Mesenchymal stem cell (in vitro differentiated cells and primary cell): ENCODE data around the gene PLTP.
"Not testable (repeated sequence)": the region's sequence is repeated elsewhere in the genome, so short reads cannot be mapped to it uniquely, and the experiment has no call there.

Source experiments
- DNase-seq: peaks from one replicate; pipeline ENCODE4 v3.0.0-alpha.2; 2013
- H2AFZ ChIP-seq: one replicate; pipeline ENCODE4 v1.6.1; 2013; ENCODE audit warnings: low read depth, mild to moderate bottlenecking, control low read depth, inconsistent platforms, low read length, moderate library complexity
- H2AK5ac ChIP-seq: 2 replicates; pipeline ENCODE4 v1.6.1; 2013; ENCODE audit warnings: low read length, moderate library complexity, mild to moderate bottlenecking, inconsistent platforms; ENCODE audit not compliant: severe bottlenecking
- H2BK120ac ChIP-seq: one replicate; pipeline ENCODE4 v1.6.1; 2013; ENCODE audit warnings: low read depth, mild to moderate bottlenecking, inconsistent platforms, low read length, moderate library complexity
- H2BK12ac ChIP-seq, 2 experiments: one replicate each; pipeline ENCODE4 v1.6.1; 2013; ENCODE audit warnings: inconsistent platforms in 2 of 2, low read length in 2 of 2, mild to moderate bottlenecking in 2 of 2, moderate library complexity in 2 of 2, control low read depth in 1 of 2
- H2BK15ac ChIP-seq: one replicate; pipeline ENCODE4 v1.6.1; 2013; ENCODE audit warnings: mild to moderate bottlenecking, low read depth, inconsistent platforms; ENCODE audit not compliant: poor library complexity, severe bottlenecking
- H2BK5ac ChIP-seq: 2 replicates; pipeline ENCODE4 v1.6.1; 2013; ENCODE audit warnings: low read depth, mild to moderate bottlenecking, low read length, control low read depth, inconsistent platforms; ENCODE audit not compliant: poor library complexity, severe bottlenecking
- H3K14ac ChIP-seq, 2 experiments: one replicate each; pipeline ENCODE4 v1.6.1; 2013; ENCODE audit warnings: inconsistent platforms in 2 of 2, low read length in 2 of 2, control low read depth in 1 of 2, mild to moderate bottlenecking in 1 of 2, moderate library complexity in 1 of 2
- H3K18ac ChIP-seq, 2 experiments: one replicate each; pipeline ENCODE4 v1.6.1; 2013; ENCODE audit warnings: inconsistent platforms in 2 of 2, low read length in 2 of 2, control low read depth in 1 of 2, low read depth in 1 of 2, mild to moderate bottlenecking in 1 of 2
- H3K23ac ChIP-seq, 2 experiments: one replicate each; pipeline ENCODE4 v1.6.1; 2013; ENCODE audit warnings: inconsistent platforms in 2 of 2, low read length in 2 of 2, mild to moderate bottlenecking in 2 of 2, moderate library complexity in 2 of 2, control low read depth in 1 of 2
- H3K27ac ChIP-seq: 2 replicates; pipeline ENCODE4 v1.5.1; 2013; ENCODE audit warnings: mild to moderate bottlenecking, moderate library complexity, low read length, control low read depth, inconsistent platforms; ENCODE audit not compliant: poor library complexity, severe bottlenecking
- H3K27me3 ChIP-seq, 2 experiments: 2 replicates each; pipeline versions ENCODE4 v1.6.1 to v1.7.0; 2013; ENCODE audit warnings: low read length in 2 of 2, mild to moderate bottlenecking in 2 of 2, moderate library complexity in 2 of 2, control low read depth in 1 of 2, inconsistent platforms in 1 of 2; ENCODE audit not compliant: control insufficient read depth in 1 of 2, insufficient read depth in 1 of 2
- H3K36me3 ChIP-seq, 2 experiments: 2 replicates each; pipeline versions ENCODE4 v1.6.1 to v1.7.0; 2013; ENCODE audit warnings: low read length in 2 of 2, control low read depth in 1 of 2, inconsistent platforms in 1 of 2, low read depth in 1 of 2, mild to moderate bottlenecking in 1 of 2; ENCODE audit not compliant: insufficient read depth in 2 of 2, control insufficient read depth in 1 of 2
- H3K4ac ChIP-seq, 2 experiments: one replicate each; pipeline ENCODE4 v1.6.1; 2013; ENCODE audit warnings: inconsistent platforms in 2 of 2, low read length in 2 of 2, mild to moderate bottlenecking in 2 of 2, moderate library complexity in 2 of 2, control low read depth in 1 of 2, low read depth in 1 of 2
- H3K4me1 ChIP-seq: 2 replicates; pipeline ENCODE4 v1.6.1; 2013; ENCODE audit warnings: low read depth, low read length, control low read depth; ENCODE audit not compliant: control insufficient read depth, insufficient read depth
- H3K4me2 ChIP-seq: 2 replicates; pipeline ENCODE4 v1.6.1; 2013; ENCODE audit warnings: low read length, mild to moderate bottlenecking, inconsistent platforms; ENCODE audit not compliant: poor library complexity, severe bottlenecking
- H3K4me3 ChIP-seq, 2 experiments: 2 replicates each; pipeline versions ENCODE4 v1.5.1 to v1.7.0; 2013; ENCODE audit warnings: low read length in 2 of 2, mild to moderate bottlenecking in 2 of 2, control low read depth in 1 of 2, low read depth in 1 of 2; ENCODE audit not compliant: insufficient read depth in 1 of 2
- H3K79me1 ChIP-seq: replicated peaks from 2 replicates; pipeline ENCODE4 v1.6.1; 2013; ENCODE audit warnings: mild to moderate bottlenecking, control low read depth, low read length, inconsistent platforms; ENCODE audit not compliant: poor library complexity, severe bottlenecking
- H3K9ac ChIP-seq: 2 replicates; pipeline ENCODE4 v1.7.0; 2013; ENCODE audit warnings: mild to moderate bottlenecking, low read length, moderate library complexity
- H3K9me3 ChIP-seq: 2 replicates; pipeline ENCODE4 v1.7.0; 2013; ENCODE audit warnings: mild to moderate bottlenecking, low read length; ENCODE audit not compliant: control insufficient read depth
- H4K8ac ChIP-seq: one replicate; pipeline ENCODE4 v1.6.1; 2013; ENCODE audit warnings: inconsistent platforms, mild to moderate bottlenecking, low read length, moderate library complexity
- H4K91ac ChIP-seq: one replicate; pipeline ENCODE4 v1.6.1; 2013; ENCODE audit warnings: mild to moderate bottlenecking, low read length, inconsistent platforms
- WGBS: methylation state at CpG from one replicate; pipeline ENCODE4 v1.1.7; 2013; ENCODE audit warnings: mixed read lengths; 5-methylcytosine and 5-hydroxymethylcytosine counted together

Gene PLTP

GRCh38 chr20:45880988-45881788 is 30.8 kb downstream of the PLTP start, which contains the start of gene ZSWIM1:
ZSWIM1 (plus strand) TSS chr20:45881227; CDS start chr20:45882593, 1,366 bp downstream.
- H3K23ac ChIP-seq: no peak within 1 kb of the TSS
- peaks cover 18% of the 10 kb centered on the region for H3K4me1 ChIP-seq
- peak within 1 kb of the TSS; percentile 20 for H2BK120ac ChIP-seq
- peak within 1 kb of the TSS; percentile 74 for H2AK5ac ChIP-seq
- peak within 1 kb of the TSS; percentile 59 to 80 for H3K4ac ChIP-seq
- peaks cover 35 to 38% of the 10 kb centered on the region in 2 experiments for H3K36me3 ChIP-seq
- H3K4me3 ChIP-seq: peak within 1 kb of the TSS; percentile 80 to 89
- no peak within 1 kb of the TSS for H2BK12ac ChIP-seq
- DNase-seq: peak; percentile 99
- H2BK5ac ChIP-seq: no peak within 1 kb of the TSS
- H2BK15ac ChIP-seq: peak within 1 kb of the TSS; percentile 12
- peak within 1 kb of the TSS; percentile 30 for H2AFZ ChIP-seq
- H3K79me1 ChIP-seq: peaks cover 12% of the 10 kb centered on the region
- H3K9me3 ChIP-seq: no peaks in the 10 kb centered on the region
- no peaks in the 10 kb centered on the region for H3K27me3 ChIP-seq
- peak within 1 kb of the TSS in 1 of 2 experiments; percentile 85 for H3K14ac ChIP-seq
- H3K27ac ChIP-seq: peak within 1 kb of the TSS; percentile 28
- H4K91ac ChIP-seq: peak within 1 kb of the TSS; percentile 55
- 2% methylated on average over 23 of the region's 23 CpGs for WGBS
- peak within 1 kb of the TSS; percentile 96 for H4K8ac ChIP-seq
- H3K4me2 ChIP-seq: peak within 1 kb of the TSS; percentile 89
- H3K18ac ChIP-seq: peak within 1 kb of the TSS; percentile 55 to 91
- H3K9ac ChIP-seq: peak within 1 kb of the TSS; percentile 94

GRCh38 chr20:45878076-45878761 is 33.7 kb downstream of the PLTP start:
- H3K4me3 ChIP-seq: no peak overlapping the region
- H2BK12ac ChIP-seq: no peak overlapping the region
- no peak overlapping the region for H3K23ac ChIP-seq
- H3K9me3 ChIP-seq: no peaks in the 10 kb centered on the region
- no peak overlapping the region for H2AFZ ChIP-seq
- 88% methylated on average over 13 of the region's 13 CpGs for WGBS
- no peak overlapping the region for H4K8ac ChIP-seq
- H3K36me3 ChIP-seq: peaks cover 25 to 27% of the 10 kb centered on the region in 2 experiments
- H3K4ac ChIP-seq: no peak overlapping the region
- H3K9ac ChIP-seq: peak overlapping the region; percentile 18
- H3K18ac ChIP-seq: no peak overlapping the region
- peaks cover 6% of the 10 kb centered on the region for H3K79me1 ChIP-seq
- H3K4me2 ChIP-seq: no peak overlapping the region
- peaks cover 6% of the 10 kb centered on the region for H3K4me1 ChIP-seq
- no peak overlapping the region for H3K27ac ChIP-seq
- no peak overlapping the region for H2BK120ac ChIP-seq
- H3K14ac ChIP-seq: no peak overlapping the region
- no peak overlapping the region for H2BK5ac ChIP-seq
- DNase-seq: no peak
- no peak overlapping the region for H4K91ac ChIP-seq
- H2AK5ac ChIP-seq: no peak overlapping the region
- no peaks in the 10 kb centered on the region for H3K27me3 ChIP-seq
- H2BK15ac ChIP-seq: no peak overlapping the region

DNA sequence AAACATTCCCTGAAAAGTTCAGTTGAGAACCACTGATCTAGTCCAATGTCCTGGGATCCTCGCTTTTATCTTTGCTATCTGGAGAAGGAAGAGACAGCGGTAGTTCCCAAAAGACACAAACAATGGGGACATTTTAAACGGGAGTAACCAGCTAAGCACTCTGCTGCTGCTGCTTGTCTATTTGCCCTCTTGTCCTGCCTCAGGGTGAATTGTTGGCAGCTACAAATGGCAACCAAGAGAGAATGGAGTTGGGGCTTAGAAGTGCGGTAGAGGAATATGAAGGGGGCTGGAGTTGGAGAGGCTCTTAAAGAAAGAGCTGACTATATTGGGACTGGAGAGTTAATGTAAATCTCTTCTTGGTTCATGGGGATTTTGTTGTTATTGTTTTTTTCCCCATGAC is 37.4 kb downstream of the PLTP start:
- Histone ChIP-seq H2AFZ (no peak overlapping the region), H3K18ac (no peak overlapping the region), H3K27me3 (no peaks in the 10 kb centered on the region), H3K9me3 (no peaks in the 10 kb centered on the region), H2BK5ac (no peak overlapping the region), H4K91ac (no peak overlapping the region), H2BK120ac (no peak overlapping the region), H2BK12ac (no peak overlapping the region), H3K27ac (no peak overlapping the region), H3K4me2 (no peak overlapping the region), H2AK5ac (no peak overlapping the region), H3K23ac (no peak overlapping the region), H4K8ac (no peak overlapping the region), H3K79me1 (no peaks in the 10 kb centered on the region), H3K4me1 (no peaks in the 10 kb centered on the region), H3K4me3 (no peak overlapping the region), H3K14ac (no peak overlapping the region), H3K9ac (no peak overlapping the region), H3K4ac (no peak overlapping the region), H2BK15ac (no peak overlapping the region), H3K36me3 (peaks cover 13 to 22% of the 10 kb centered on the region in 2 experiments)
- WGBS: 95% methylated on average over 4 of the region's 4 CpGs
- DNase-seq: no peak

DNA sequence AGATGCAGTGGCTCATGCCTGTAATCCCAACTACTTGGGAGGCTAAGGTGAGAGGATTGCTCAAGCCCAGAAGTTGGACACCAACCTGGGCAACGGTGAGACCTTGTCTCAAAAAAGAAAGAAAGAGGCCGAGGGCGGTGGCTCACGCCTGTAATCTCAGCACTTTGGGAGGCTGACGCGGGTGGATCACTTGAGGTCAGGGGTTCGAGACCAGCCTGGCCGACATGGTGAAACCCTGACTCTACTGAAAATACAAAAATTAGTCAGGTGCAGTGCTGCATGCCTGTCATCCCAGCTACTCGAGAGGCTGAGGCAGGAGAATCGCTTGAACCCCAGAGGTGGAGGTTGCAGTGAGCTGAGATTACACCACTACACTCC is 37.9 kb downstream of the PLTP start:
- H3K23ac ChIP-seq, H3K27me3 ChIP-seq, H3K14ac ChIP-seq, H2BK15ac ChIP-seq, H3K4ac ChIP-seq, H3K18ac ChIP-seq, H4K8ac ChIP-seq, H2AK5ac ChIP-seq, H2BK5ac ChIP-seq, H3K79me1 ChIP-seq, H3K4me3 ChIP-seq, H2BK120ac ChIP-seq, H2BK12ac ChIP-seq, H3K9me3 ChIP-seq, H2AFZ ChIP-seq, H3K4me2 ChIP-seq, H3K4me1 ChIP-seq, DNase-seq, H3K9ac ChIP-seq, H4K91ac ChIP-seq, H3K27ac ChIP-seq: not testable (repeated sequence)
- whole genome bisulfite sequencing: 93% methylated on average over 10 of the region's 10 CpGs
- peaks cover 13 to 23% of the 10 kb centered on the region in 2 experiments for H3K36me3 ChIP-seq
